ENCODE measurements around the gene TMEM170B.

DNA sequence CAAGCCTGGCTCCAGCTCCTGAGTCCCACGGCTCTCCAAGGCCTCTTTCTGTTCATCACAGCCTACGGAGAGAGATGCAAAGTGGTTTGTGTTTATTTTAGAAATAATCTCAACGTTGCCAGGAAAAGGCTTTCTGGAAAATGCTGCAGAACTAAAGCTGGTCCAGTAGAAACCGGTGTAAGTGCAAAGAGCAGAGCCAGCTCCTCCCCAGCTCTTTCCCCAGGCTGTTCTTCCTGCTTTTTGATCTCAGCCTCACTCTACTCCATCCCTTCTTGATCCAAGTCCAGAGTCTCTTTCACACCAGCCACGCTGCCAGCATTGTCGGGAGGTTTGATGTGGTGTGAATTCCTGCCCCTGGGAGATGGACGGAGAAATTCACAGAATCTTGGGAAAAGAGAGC is 69.8 kb downstream of the TMEM170B start:
- TF ChIP-seq, protein P1, sequence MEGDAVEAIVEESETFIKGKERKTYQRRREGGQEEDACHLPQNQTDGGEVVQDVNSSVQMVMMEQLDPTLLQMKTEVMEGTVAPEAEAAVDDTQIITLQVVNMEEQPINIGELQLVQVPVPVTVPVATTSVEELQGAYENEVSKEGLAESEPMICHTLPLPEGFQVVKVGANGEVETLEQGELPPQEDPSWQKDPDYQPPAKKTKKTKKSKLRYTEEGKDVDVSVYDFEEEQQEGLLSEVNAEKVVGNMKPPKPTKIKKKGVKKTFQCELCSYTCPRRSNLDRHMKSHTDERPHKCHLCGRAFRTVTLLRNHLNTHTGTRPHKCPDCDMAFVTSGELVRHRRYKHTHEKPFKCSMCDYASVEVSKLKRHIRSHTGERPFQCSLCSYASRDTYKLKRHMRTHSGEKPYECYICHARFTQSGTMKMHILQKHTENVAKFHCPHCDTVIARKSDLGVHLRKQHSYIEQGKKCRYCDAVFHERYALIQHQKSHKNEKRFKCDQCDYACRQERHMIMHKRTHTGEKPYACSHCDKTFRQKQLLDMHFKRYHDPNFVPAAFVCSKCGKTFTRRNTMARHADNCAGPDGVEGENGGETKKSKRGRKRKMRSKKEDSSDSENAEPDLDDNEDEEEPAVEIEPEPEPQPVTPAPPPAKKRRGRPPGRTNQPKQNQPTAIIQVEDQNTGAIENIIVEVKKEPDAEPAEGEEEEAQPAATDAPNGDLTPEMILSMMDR (IDR thresholded peaks at IDR 0.05; ENCODE audit: low read length), result no peak
- TF ChIP-seq EZH2 (optimal IDR thresholded peaks at IDR 0.05; ENCODE audit: low read depth, low read length), result no peak
